Kidney (tissue), 14 donors: ENCODE results near the gene ADAMTS17. TPM values are rescaled to one million over a fixed set of nuclear protein-coding genes. Genes with fewer than 3 reads are reported as not detected.

ENCODE experiments used
- DNase-seq, 5 donors: peaks; one replicate each; pipeline ENCODE4 v3.0.0-alpha.2; 2013 to 2020
- FAIRE-seq: peaks from 2 replicates; lab custom pipeline; 2012; peaks lifted over from hg19 to GRCh38; lab: Jason Lieb, UNC
- H3K27ac ChIP-seq, 2 donors: one replicate each; pipeline ENCODE4 v1.7.0; 2013; ENCODE audit warnings: low read depth in 2 of 2, low read length in 2 of 2, inconsistent platforms in 1 of 2
- H3K27me3 ChIP-seq: one replicate; pipeline ENCODE4 v1.7.1; 2013; ENCODE audit warnings: low read length, inconsistent platforms; ENCODE audit not compliant: control insufficient read depth, insufficient read depth
- H3K36me3 ChIP-seq, 3 donors: one replicate each; pipeline versions ENCODE4 v1.7.0 to v1.7.1; 2013; ENCODE audit warnings: low read length in 3 of 3, control low read depth in 1 of 3, inconsistent platforms in 1 of 3; ENCODE audit not compliant: insufficient read depth in 3 of 3, control insufficient read depth in 2 of 3
- H3K4me1 ChIP-seq, 3 donors: one replicate each; pipeline versions ENCODE4 v1.7.0 to v1.7.1; 2013; ENCODE audit warnings: low read length in 3 of 3, inconsistent platforms in 1 of 3, low read depth in 1 of 3; ENCODE audit not compliant: control insufficient read depth in 2 of 3, insufficient read depth in 2 of 3
- H3K4me3 ChIP-seq, 3 donors: one replicate each; pipeline versions ENCODE4 v1.7.0 to v1.8.1; 2013; ENCODE audit warnings: low read length in 3 of 3, control low read depth in 1 of 3, inconsistent platforms in 1 of 3
- H3K9ac ChIP-seq, 3 donors: one replicate each; pipeline versions ENCODE4 v1.7.0 to v1.7.1; 2013; ENCODE audit warnings: low read length in 3 of 3, control low read depth in 1 of 3, inconsistent platforms in 1 of 3
- H3K9me3 ChIP-seq, 3 donors: one replicate each; pipeline versions ENCODE4 v1.7.0 to v1.7.1; 2013; ENCODE audit warnings: low read length in 3 of 3, control low read depth in 1 of 3, inconsistent platforms in 1 of 3; ENCODE audit not compliant: control insufficient read depth in 2 of 3, insufficient read depth in 1 of 3
- CTCF ChIP-seq: IDR thresholded peaks from 3 replicates; pipeline ENCODE4 v1.5.1; 2012; ENCODE audit warnings: mild to moderate bottlenecking, moderate library complexity, borderline replicate concordance; ENCODE audit not compliant: insufficient read depth; ENCODE audit errors: extremely low read depth
- intact Hi-C: fragments of 100-400 bp; cut with DNase I; formaldehyde crosslinking; loops from one replicate; pipeline ENCODE4 v1.11.1; 2022
- polyA plus RNA-seq: library from polyadenylated mRNA; stranded (reverse); fragments of 350-450 nt; fragmentation: Illumina TruSeq; extraction: RNeasy Lipid Tissue Mini Kit (QIAGEN cat#74804); gene quantifications from one replicate; pipeline ENCODE4 v1.2.3, GENCODE V29; 2014; ENCODE audit warnings: low read depth, low replicate concordance; ENCODE audit not compliant: insufficient read depth
- total RNA-seq: library from RNA; stranded (reverse); fragmentation: NEBNext Ultra II Directional; extraction: Animal tissue kit (Norgen Biotek cat#: 25700); gene quantifications from one replicate; pipeline ENCODE4 v1.2.1, GENCODE V29; 2021
- donor health status: control.
- donor health status: control.
- donor health status: control.
- donor health status: control.
- donor health status: control.
- donor health status: DM: yes; HTN: yes; CAD: no.
- donor health status: Normal renal cell carcinoma (clear cell type).

Gene ADAMTS17
- total and polyA plus RNA-seq, 2 donors from 2014 or later: 1.7 to 2.2 TPM

GRCh38 chr15:100330221-100330620 lies 11.6 kb downstream of the ADAMTS17 start:
- intact Hi-C loops: loop anchor here (10.0 kb wide), 1 partner anchor 395 kb away; no protein-coding TSS in a partner anchor
- no peak overlapping the region for H3K9ac ChIP-seq
- FAIRE-seq: no peak
- H3K9me3 ChIP-seq: no peaks in the 10 kb centered on the region
- H3K36me3 ChIP-seq: no peaks in the 10 kb centered on the region
- no peak overlapping the region for H3K4me3 ChIP-seq
- no peak for TF ChIP-seq CTCF
- no peak for DNase-seq
- peaks cover 0 to 4% (median 0%) of the 10 kb centered on the region in 3 donors for H3K4me1 ChIP-seq
- H3K27me3 ChIP-seq: no peaks in the 10 kb centered on the region
- H3K27ac ChIP-seq: peak overlapping the region in 1 of 2 donors; percentile 6

GRCh38 chr15:100328796-100329195 lies 13.0 kb downstream of the ADAMTS17 start:
- intact Hi-C loops: no loop called here
- DNase-seq: no peak
- no peak for FAIRE-seq

GRCh38 chr15:100318880-100319279 lies 22.9 kb downstream of the ADAMTS17 start:
- H3K4me1 ChIP-seq: no peaks in the 10 kb centered on the region
- H3K27ac ChIP-seq: no peak overlapping the region
- H3K36me3 ChIP-seq: peaks cover 0 to 3% (median 0%) of the 10 kb centered on the region in 3 donors
- H3K4me3 ChIP-seq: no peak overlapping the region
- intact Hi-C loops: no loop called here
- no peaks in the 10 kb centered on the region for H3K27me3 ChIP-seq
- DNase-seq: no peak
- H3K9ac ChIP-seq: no peak overlapping the region
- peaks cover 0 to 8% (median 0%) of the 10 kb centered on the region in 3 donors for H3K9me3 ChIP-seq
- TF ChIP-seq CTCF: no peak
- no peak for FAIRE-seq

More at GRCh38 chr15:100328796-100329195, 13.0 kb downstream of the ADAMTS17 start:
- Histone ChIP-seq H3K4me1 (peaks cover 0 to under 1% (median 0%) of the 10 kb centered on the region in 3 donors), H3K36me3 (no peaks in the 10 kb centered on the region), H3K27me3 (no peaks in the 10 kb centered on the region), H3K9me3 (no peaks in the 10 kb centered on the region), H3K27ac (no peak overlapping the region), H3K9ac (no peak overlapping the region), H3K4me3 (no peak overlapping the region)
- no peak for TF ChIP-seq CTCF
